ENCODE measurements around the gene ALDH18A1. TPM values are rescaled to one million over a fixed set of nuclear protein-coding genes. Genes with fewer than 3 reads are reported as not detected.

Gene ALDH18A1
- total RNA-seq, 2 donors from 2014 or later, result 35.8 to 39.4 TPM

DNA sequence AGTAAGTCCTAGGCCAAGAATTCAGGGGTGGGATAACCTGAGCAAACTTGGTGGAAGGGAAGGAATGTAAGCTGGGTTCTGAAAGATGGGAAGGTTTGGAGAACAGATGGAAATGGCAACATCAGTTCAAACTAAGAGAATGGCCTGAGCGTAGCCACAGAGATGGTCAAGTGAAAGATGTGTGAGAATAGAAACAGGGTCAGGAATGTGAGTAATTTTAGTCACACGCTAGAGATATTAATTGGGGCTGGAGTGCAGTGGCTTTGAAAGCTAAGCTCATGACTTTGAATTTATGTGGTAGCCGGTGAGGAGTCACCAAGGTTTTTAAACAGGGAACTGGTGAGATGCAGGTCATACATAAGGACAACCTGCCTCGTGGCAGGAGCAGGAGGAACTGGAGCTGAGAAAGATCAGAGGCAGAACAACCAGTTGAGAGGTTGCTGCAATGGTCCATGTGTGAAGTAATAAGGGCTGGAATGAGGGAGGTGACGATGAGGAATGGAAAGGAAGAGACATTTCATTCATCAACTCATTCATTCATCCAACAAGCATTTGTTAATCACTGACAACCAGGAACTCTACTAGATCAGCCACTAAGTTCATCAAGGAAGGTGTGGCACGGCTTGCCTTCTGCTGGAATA lies 82.4 kb downstream of the ALDH18A1 start:
- TF ChIP-seq, protein P1, sequence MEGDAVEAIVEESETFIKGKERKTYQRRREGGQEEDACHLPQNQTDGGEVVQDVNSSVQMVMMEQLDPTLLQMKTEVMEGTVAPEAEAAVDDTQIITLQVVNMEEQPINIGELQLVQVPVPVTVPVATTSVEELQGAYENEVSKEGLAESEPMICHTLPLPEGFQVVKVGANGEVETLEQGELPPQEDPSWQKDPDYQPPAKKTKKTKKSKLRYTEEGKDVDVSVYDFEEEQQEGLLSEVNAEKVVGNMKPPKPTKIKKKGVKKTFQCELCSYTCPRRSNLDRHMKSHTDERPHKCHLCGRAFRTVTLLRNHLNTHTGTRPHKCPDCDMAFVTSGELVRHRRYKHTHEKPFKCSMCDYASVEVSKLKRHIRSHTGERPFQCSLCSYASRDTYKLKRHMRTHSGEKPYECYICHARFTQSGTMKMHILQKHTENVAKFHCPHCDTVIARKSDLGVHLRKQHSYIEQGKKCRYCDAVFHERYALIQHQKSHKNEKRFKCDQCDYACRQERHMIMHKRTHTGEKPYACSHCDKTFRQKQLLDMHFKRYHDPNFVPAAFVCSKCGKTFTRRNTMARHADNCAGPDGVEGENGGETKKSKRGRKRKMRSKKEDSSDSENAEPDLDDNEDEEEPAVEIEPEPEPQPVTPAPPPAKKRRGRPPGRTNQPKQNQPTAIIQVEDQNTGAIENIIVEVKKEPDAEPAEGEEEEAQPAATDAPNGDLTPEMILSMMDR (IDR thresholded peaks at IDR 0.05), result no peak
- no peaks in the 10 kb centered on the region for H3K27me3 ChIP-seq (replicated peaks; ENCODE audit: insufficient read depth)
- H3K27ac ChIP-seq, result no peak overlapping the region
- H3K9me3 ChIP-seq, result no peaks in the 10 kb centered on the region
- no peaks in the 10 kb centered on the region for H3K36me3 ChIP-seq
- peaks cover under 1% of the 10 kb centered on the region in 2 donors for H3K4me1 ChIP-seq (ENCODE audit: control insufficient read depth in 1 of 2, low read depth in 2 of 2)
- no peak for DNase-seq (ENCODE audit: low spot score)
- no peak for ATAC-seq (ENCODE audit: insufficient number of reproducible peaks, low FRiP score, low read depth)
- H3K4me3 ChIP-seq, result no peak overlapping the region

GRCh38 chr10:95573527-95573926 lies 83.0 kb downstream of the ALDH18A1 start:
- ATAC-seq (ENCODE audit: insufficient number of reproducible peaks, low FRiP score, low read depth) (no peak), DNase-seq (ENCODE audit: low spot score) (no peak)
- H3K4me3 ChIP-seq, result no peak overlapping the region
- H3K9me3 ChIP-seq, result no peaks in the 10 kb centered on the region
- no peak overlapping the region for H3K27ac ChIP-seq
- TF ChIP-seq, protein P1 (IDR thresholded peaks at IDR 0.05), result no peak
- no peaks in the 10 kb centered on the region for H3K36me3 ChIP-seq
- peaks cover 0 to 2% of the 10 kb centered on the region in 2 donors for H3K4me1 ChIP-seq (ENCODE audit: control insufficient read depth in 1 of 2, low read depth in 2 of 2)
- H3K27me3 ChIP-seq (replicated peaks; ENCODE audit: insufficient read depth), result no peaks in the 10 kb centered on the region

GRCh38 chr10:95572131-95572820 lies 84.2 kb downstream of the ALDH18A1 start:
- H3K9me3 ChIP-seq, result no peaks in the 10 kb centered on the region
- DNase-seq (ENCODE audit: low spot score) (no peak), ATAC-seq (ENCODE audit: insufficient number of reproducible peaks, low FRiP score, low read depth) (no peak)
- no peak overlapping the region for H3K4me3 ChIP-seq
- peaks cover 7 to 11% of the 10 kb centered on the region in 2 donors for H3K4me1 ChIP-seq (ENCODE audit: control insufficient read depth in 1 of 2, low read depth in 2 of 2)
- H3K27me3 ChIP-seq (replicated peaks; ENCODE audit: insufficient read depth), result no peaks in the 10 kb centered on the region
- H3K27ac ChIP-seq, result no peak overlapping the region
- TF ChIP-seq, protein P1 (IDR thresholded peaks at IDR 0.05), result no peak
- no peaks in the 10 kb centered on the region for H3K36me3 ChIP-seq

DNA sequence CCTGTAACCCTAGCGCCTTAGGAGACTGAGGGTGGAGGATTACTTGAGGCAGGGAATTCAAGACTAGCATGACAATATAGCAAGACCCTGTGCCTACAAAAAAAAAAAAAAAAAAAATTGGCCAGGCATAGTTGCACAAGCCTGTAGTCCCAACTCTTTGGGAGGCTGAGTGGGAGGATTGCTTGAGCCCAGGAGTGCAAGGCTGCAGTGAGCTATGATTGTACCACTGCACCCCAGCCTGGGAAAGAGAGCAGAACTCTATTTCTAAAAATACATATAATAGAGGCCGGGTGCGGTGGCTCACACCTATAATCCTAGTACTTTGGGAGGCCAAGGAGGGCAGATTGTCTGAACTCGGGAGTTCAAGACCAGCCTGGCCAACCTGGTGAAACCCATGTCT lies 85.1 kb downstream of the ALDH18A1 start:
- TF ChIP-seq, protein P1 (IDR thresholded peaks at IDR 0.05), result no peak
- no peaks in the 10 kb centered on the region for H3K36me3 ChIP-seq
- H3K4me1 ChIP-seq (ENCODE audit: control insufficient read depth in 1 of 2, low read depth in 2 of 2), result peaks cover 7 to 11% of the 10 kb centered on the region in 2 donors
- H3K9me3 ChIP-seq, result no peaks in the 10 kb centered on the region
- H3K4me3 ChIP-seq, result no peak overlapping the region
- DNase-seq (ENCODE audit: low spot score) (no peak), ATAC-seq (ENCODE audit: insufficient number of reproducible peaks, low FRiP score, low read depth) (no peak)
- H3K27me3 ChIP-seq (replicated peaks; ENCODE audit: insufficient read depth), result no peaks in the 10 kb centered on the region
- H3K27ac ChIP-seq, result no peak overlapping the region

GRCh38 chr10:95569368-95569767 lies 87.1 kb downstream of the ALDH18A1 start:
- H3K9me3 ChIP-seq, result no peaks in the 10 kb centered on the region
- no peak for ATAC-seq (ENCODE audit: insufficient number of reproducible peaks, low FRiP score, low read depth)
- no peaks in the 10 kb centered on the region for H3K36me3 ChIP-seq
- H3K4me3 ChIP-seq, result no peak overlapping the region
- no peak for DNase-seq (ENCODE audit: low spot score)
- no peak overlapping the region for H3K27ac ChIP-seq
- peaks cover 7 to 11% of the 10 kb centered on the region in 2 donors for H3K4me1 ChIP-seq (ENCODE audit: control insufficient read depth in 1 of 2, low read depth in 2 of 2)
- H3K27me3 ChIP-seq (replicated peaks; ENCODE audit: insufficient read depth), result no peaks in the 10 kb centered on the region
- TF ChIP-seq, protein P1 (IDR thresholded peaks at IDR 0.05), result no peak

Data from thoracic aorta (tissue), 2 donors.